HepG2 (cell line): ENCODE measurements around the gene LRRC45. TPM values are rescaled to one million over a fixed set of nuclear protein-coding genes. Genes with fewer than 3 reads are reported as not detected.

ENCODE experiments used
- BCLAF1 ChIP-seq: fragments of 450-650 bp; IDR thresholded peaks from 2 replicates; pipeline ENCODE4 v1.6.1; 2017; ENCODE audit warnings: mild to moderate bottlenecking
- HDAC6 ChIP-seq: fragments of 200-600 bp; sonication (generic); IDR thresholded peaks from 2 replicates; pipeline ENCODE4 v1.7.0; 2017; ENCODE audit warnings: mild to moderate bottlenecking, antibody characterized with exemption, low read length, low read depth
- KAT2B ChIP-seq: fragments of 150-350 bp; IDR thresholded peaks from 2 replicates; pipeline ENCODE4 v1.6.1; 2014; ENCODE audit warnings: low read depth, low read length, borderline replicate concordance
- MED13 ChIP-seq: sonication (generic); formaldehyde crosslinking; IDR thresholded peaks from 2 replicates; pipeline ENCODE4 v1.5.0; 2020; ENCODE audit warnings: missing genetic modification reagents
- NCOR1 ChIP-seq: fragments of 200-600 bp; sonication (generic); IDR thresholded peaks from 2 replicates; pipeline ENCODE4 v1.7.0; 2017; ENCODE audit warnings: antibody characterized with exemption, low read length, borderline replicate concordance
- SETDB1 ChIP-seq: sonication (generic); formaldehyde crosslinking; IDR thresholded peaks from 2 replicates; pipeline ENCODE4 v1.5.1; 2020; ENCODE audit warnings: missing genetic modification reagents, mild to moderate bottlenecking, borderline replicate concordance
- SYNCRIP ChIP-seq: fragments of 200-400 bp; formaldehyde crosslinking; IDR thresholded peaks from 2 replicates; pipeline ENCODE4 v1.6.1; 2018; ENCODE audit warnings: mild to moderate bottlenecking, low read depth, low read length; ENCODE audit not compliant: insufficient read depth
- ZBTB21 ChIP-seq: sonication (generic); formaldehyde crosslinking; IDR thresholded peaks from 2 replicates; pipeline ENCODE4 v1.4.0; 2020; ENCODE audit warnings: missing genetic modification reagents
- ZMYM2 ChIP-seq: sonication (generic); formaldehyde crosslinking; IDR thresholded peaks from 2 replicates; pipeline ENCODE4 v1.8.0; 2022; ENCODE audit warnings: mild to moderate bottlenecking, missing genetic modification reagents
- ZNF460 ChIP-seq: sonication (generic); formaldehyde crosslinking; IDR thresholded peaks from 2 replicates; pipeline ENCODE4 v1.5.1; 2020; ENCODE audit warnings: missing genetic modification reagents, mild to moderate bottlenecking, borderline replicate concordance
- ZNF646 ChIP-seq: sonication (generic); formaldehyde crosslinking; IDR thresholded peaks from 2 replicates; pipeline ENCODE4 v1.9.0; 2021; ENCODE audit warnings: mild to moderate bottlenecking, missing genetic modification reagents
- ZNF776 ChIP-seq: sonication (generic); formaldehyde crosslinking; IDR thresholded peaks from 2 replicates; pipeline ENCODE4 v1.4.0; 2020; ENCODE audit warnings: mild to moderate bottlenecking, missing genetic modification reagents
- polyA plus RNA-seq, 8 experiments: library from polyadenylated mRNA; depleted of rRNA in 3 of 8; stranded (reverse) in 7 of 8; unstranded in 1 of 8; fragments of >200 nt; fragmentation: Illumina TruSeq in 4 of 8; extraction: Trizol in 4 of 8; gene quantifications; 2 replicates each; pipeline versions ENCODE4 v1.2.1 to v1.2.3, GENCODE V29; 2011 to 2016; ENCODE audit warnings: low read depth in 4 of 8, missing spikeins in 1 of 8, mixed read lengths in 1 of 8; ENCODE audit not compliant: insufficient read depth in 1 of 8
- total RNA-seq, 5 experiments: library from RNA; depleted of rRNA; stranded (reverse); fragments of >200 nt; fragmentation: Illumina TruSeq; extraction: Trizol; gene quantifications; 2 replicates each; pipeline ENCODE4 v1.2.3, GENCODE V29; 2016; ENCODE audit warnings: low read depth in 1 of 5
- TF ChIP-seq, protein P1 (sequence below): sonication (generic); formaldehyde crosslinking; IDR thresholded peaks from 2 replicates; pipeline ENCODE4 v1.9.0; 2021; ENCODE audit warnings: missing genetic modification reagents, mild to moderate bottlenecking, borderline replicate concordance
- TF ChIP-seq, protein P2 (sequence below): sonication (generic); formaldehyde crosslinking; IDR thresholded peaks from 2 replicates; pipeline ENCODE4; 2020; ENCODE audit warnings: missing genetic modification reagents, mild to moderate bottlenecking, borderline replicate concordance

Gene LRRC45
- total and polyA plus RNA-seq, 2 of the 13 experiments (the other 11 are each of a cell fraction or from before 2014, with no cell fraction given), result 11.6 to 48.1 TPM

DNA sequence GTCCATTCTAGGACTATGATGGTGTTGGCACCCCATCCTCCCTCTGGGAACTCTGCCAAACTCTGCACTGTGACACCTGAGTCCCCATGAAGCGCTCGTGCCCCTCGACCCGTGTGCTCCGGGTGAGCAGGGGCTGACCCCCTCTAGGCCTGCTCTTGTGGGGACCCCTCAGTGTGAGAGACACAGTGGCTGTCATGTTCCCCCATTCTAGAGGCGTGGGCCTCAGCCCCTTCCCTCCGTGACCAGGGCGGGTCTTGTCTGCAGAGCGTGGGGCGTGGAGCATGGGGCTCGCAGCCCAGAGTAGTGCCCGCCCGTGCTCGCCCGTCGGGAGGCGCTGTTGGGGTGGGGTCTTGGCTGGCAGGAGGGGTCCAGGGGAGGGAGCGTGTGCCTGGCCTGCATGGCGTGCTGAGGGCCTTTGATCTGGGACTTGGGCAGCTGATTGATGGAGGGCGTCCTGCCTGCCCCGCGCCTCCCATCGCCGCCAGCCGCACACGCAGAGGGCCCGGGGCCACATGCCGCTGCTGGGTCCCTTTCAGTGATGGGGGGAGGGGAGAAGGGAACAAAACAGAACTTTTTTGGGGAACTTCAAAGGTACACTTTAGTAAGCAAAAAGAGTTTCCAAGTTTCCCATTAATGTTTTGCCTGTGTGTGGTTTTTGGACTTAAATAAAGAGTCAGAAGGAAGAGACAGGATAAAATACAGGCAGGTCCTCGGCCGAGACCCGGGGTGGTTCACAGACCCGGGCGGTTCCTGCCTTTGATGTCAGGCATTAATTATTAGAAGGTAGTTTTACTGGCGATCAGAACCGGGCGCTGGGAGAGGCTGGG, 22.9 kb upstream of the LRRC45 start (continued):
- peak; percentile 35; the same call in 1 of the 2 replicates for TF ChIP-seq MED13 (CRISPR knock-in tag)
- no peak for TF ChIP-seq NCOR1
- TF ChIP-seq ZNF460 (CRISPR knock-in tag), result no peak; the same call in 1 of the 2 replicates
- no peak for TF ChIP-seq SYNCRIP
- no peak for TF ChIP-seq BCLAF1
- TF ChIP-seq, protein P1, sequence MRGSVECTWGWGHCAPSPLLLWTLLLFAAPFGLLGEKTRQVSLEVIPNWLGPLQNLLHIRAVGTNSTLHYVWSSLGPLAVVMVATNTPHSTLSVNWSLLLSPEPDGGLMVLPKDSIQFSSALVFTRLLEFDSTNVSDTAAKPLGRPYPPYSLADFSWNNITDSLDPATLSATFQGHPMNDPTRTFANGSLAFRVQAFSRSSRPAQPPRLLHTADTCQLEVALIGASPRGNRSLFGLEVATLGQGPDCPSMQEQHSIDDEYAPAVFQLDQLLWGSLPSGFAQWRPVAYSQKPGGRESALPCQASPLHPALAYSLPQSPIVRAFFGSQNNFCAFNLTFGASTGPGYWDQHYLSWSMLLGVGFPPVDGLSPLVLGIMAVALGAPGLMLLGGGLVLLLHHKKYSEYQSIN (CRISPR knock-in tag), result no peak
- TF ChIP-seq ZNF646 (CRISPR knock-in tag), result no peak
- no peak for TF ChIP-seq HDAC6
- 0 out of 2 replicates have a peak, but pooled peaks have one; percentile 28 for TF ChIP-seq ZNF776 (CRISPR knock-in tag)
- TF ChIP-seq ZBTB21 (CRISPR knock-in tag), result no peak
- no peak for TF ChIP-seq SETDB1 (CRISPR knock-in tag)
- TF ChIP-seq, protein P2, sequence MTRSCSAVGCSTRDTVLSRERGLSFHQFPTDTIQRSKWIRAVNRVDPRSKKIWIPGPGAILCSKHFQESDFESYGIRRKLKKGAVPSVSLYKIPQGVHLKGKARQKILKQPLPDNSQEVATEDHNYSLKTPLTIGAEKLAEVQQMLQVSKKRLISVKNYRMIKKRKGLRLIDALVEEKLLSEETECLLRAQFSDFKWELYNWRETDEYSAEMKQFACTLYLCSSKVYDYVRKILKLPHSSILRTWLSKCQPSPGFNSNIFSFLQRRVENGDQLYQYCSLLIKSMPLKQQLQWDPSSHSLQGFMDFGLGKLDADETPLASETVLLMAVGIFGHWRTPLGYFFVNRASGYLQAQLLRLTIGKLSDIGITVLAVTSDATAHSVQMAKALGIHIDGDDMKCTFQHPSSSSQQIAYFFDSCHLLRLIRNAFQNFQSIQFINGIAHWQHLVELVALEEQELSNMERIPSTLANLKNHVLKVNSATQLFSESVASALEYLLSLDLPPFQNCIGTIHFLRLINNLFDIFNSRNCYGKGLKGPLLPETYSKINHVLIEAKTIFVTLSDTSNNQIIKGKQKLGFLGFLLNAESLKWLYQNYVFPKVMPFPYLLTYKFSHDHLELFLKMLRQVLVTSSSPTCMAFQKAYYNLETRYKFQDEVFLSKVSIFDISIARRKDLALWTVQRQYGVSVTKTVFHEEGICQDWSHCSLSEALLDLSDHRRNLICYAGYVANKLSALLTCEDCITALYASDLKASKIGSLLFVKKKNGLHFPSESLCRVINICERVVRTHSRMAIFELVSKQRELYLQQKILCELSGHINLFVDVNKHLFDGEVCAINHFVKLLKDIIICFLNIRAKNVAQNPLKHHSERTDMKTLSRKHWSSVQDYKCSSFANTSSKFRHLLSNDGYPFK (CRISPR knock-in tag), result 0 out of 2 replicates have a peak, but pooled peaks have one; percentile 3
- TF ChIP-seq ZMYM2 (CRISPR knock-in tag), result peak; percentile 48
- TF ChIP-seq KAT2B, result no peak
